GM18519 (cell line): Measurements from ENCODE around the gene MMP8.

Experiments
- ATAC-seq: cut with Tn5 transposase; IDR thresholded peaks from one replicate; pipeline ENCODE4 v1.9.1; 2021; ENCODE audit warnings: mild to moderate bottlenecking, moderate library complexity; ENCODE audit not compliant: unreplicated experiment, low FRiP score

Gene MMP8

DNA sequence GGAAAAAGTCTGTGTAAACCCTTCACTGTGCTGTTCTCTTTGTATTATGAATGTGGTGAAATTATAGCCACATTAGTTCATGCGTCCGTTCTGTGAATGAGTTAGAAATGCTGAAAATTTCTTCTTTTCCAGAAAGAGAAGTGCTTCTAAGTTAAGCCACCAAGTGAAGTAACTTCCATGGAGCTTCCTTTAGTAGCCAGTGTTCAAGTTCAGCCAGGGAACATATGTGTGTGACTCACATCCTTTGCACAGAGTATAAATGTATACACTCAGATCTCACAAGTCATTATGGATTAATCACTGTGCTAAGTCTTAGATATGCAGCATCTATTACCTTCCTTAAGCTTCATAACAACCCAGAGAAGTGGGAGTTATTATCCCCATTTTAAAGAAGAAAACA lies 3.1 kb upstream of the MMP8 start:
- ATAC-seq, result no peak

GRCh38 chr11:102722821-102723220 lies 1.9 kb downstream of the MMP8 start:
- no peak for ATAC-seq

- ATAC-seq, result no peak
These were observed 5.0 kb downstream of the MMP8 start for GRCh38 chr11:102719620-102720277.

GRCh38 chr11:102717280-102717679 lies 7.5 kb downstream of the MMP8 start:
- ATAC-seq, result no peak

GRCh38 chr11:102716527-102716926 lies 8.2 kb downstream of the MMP8 start:
- peak; percentile 82 for ATAC-seq

- ATAC-seq, result no peak
These were observed 12.6 kb downstream of the MMP8 start for GRCh38 chr11:102712137-102712536.

GRCh38 chr11:102709201-102709945 lies 15.4 kb downstream of the MMP8 start:
- ATAC-seq, result no peak

- no peak for ATAC-seq
These were observed 16.1 kb downstream of the MMP8 start for GRCh38 chr11:102708654-102709053.

GRCh38 chr11:102705626-102706025 lies 19.1 kb downstream of the MMP8 start, which contains the start of gene MMP27:
TSS of gene MMP27 (minus strand) at chr11:102705769. CDS start at chr11:102705714, 55 bp downstream.
- ATAC-seq, result no peak

DNA sequence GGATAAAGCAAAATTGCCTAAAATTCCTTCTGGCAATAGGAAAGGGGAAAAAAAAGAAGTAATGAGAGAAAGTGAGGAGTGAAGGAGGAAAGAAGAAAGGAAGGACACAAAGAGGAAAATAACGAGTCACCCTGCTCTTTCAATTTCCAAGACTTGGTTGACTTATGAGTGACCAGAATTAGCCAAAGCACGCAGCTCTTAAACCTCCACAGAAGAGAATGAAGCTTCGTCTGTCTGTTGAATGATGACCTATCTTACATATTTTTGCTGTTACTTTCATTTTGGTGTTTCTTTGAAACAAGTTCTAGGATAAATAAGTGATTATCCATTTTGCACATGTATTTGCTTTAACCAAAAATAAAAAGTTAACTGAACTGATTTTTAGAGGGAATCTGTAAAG lies 19.9 kb downstream of the MMP8 start:
- no peak for ATAC-seq

- ATAC-seq, result no peak
These were observed 20.8 kb downstream of the MMP8 start for GRCh38 chr11:102703826-102704493.

GRCh38 chr11:102695201-102695600 lies 29.6 kb downstream of the MMP8 start:
- no peak for ATAC-seq

DNA sequence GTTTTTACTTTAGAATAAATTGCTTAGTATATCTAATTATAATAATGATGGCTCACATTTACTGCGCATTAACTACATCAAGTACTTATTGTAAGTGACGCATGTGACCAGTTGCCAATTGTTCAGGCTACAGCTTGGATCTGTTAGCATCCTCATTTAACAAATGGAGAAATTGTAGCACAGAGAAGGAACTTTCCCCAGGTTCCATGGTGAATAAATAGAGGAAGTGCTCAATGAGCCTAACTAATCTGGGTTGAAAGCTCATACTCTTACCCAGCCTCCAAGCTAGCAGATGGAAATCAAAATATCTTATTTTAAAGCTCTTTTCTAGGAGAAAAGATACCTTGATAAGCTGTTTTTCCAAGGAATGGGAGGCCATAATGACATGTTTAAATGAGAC lies 39.0 kb downstream of the MMP8 start:
- no peak for ATAC-seq

- ATAC-seq, result no peak
These were observed 39.4 kb downstream of the MMP8 start for GRCh38 chr11:102685338-102685737.

- ATAC-seq, result no peak
These were observed 41.5 kb downstream of the MMP8 start for GRCh38 chr11:102683277-102683676.

DNA sequence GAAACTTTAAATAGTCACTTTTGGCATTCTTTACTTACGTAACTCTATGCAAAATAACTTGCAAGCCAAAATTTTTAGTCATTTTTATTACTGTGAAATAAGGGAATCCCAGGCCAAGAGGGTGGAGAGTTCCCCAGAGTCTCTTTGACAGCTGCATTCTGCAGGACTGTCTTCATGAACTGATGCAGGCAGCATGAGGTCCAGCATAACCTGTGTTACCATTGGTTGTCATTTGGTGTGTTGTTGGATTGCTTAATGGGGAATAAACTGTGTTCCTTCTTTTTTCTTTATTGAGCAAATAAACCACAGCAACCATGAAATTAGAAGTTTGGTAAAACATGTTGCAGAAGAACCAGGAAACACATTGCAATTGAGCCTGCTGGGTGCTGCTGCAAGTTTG lies 43.8 kb downstream of the MMP8 start:
- ATAC-seq, result no peak

DNA sequence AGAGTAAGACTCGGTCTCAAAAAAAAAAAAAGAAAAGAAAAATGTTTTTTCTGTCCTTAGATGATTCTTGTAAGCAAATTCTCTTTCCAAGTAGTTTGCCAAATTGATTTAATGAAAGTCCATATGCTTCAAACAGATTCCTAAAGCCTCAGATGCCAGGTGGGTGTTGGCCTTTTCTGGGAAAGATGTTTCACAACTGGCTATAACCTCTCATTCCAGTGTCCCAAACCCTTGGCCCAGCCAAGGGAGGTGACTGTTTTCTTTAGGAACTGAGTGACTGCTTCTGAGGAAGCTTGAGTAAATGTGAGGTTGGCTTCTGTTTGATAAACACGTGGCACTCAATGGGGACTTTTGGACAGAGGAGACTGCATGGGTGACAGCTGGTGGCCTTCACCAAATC lies 46.7 kb downstream of the MMP8 start:
- no peak for ATAC-seq

GRCh38 chr11:102676084-102676483 lies 48.7 kb downstream of the MMP8 start:
- ATAC-seq, result no peak

- ATAC-seq, result peak; percentile 64
These were observed 55.1 kb downstream of the MMP8 start for GRCh38 chr11:102669664-102670063.

GRCh38 chr11:102666331-102666957 lies 58.3 kb downstream of the MMP8 start:
- ATAC-seq, result peak; percentile 45
